Measurements from ENCODE around the gene COPZ2.

- TF ChIP-seq CTCF (conservative IDR thresholded peaks at IDR 0.05; ENCODE audit: low read depth, low read length) (no peak), EZH2 (IDR thresholded peaks at IDR 0.05; ENCODE audit: borderline replicate concordance, low read depth, low read length, poor library complexity, severe bottlenecking) (no peak)
Measured at GRCh38 chr17:47992216-47992615, 45.4 kb downstream of the COPZ2 start.
